Cardiac muscle cell (in vitro differentiated cells and primary cell): ENCODE data around the gene GABRG3. TPM values are rescaled to one million over a fixed set of nuclear protein-coding genes. Genes with fewer than 3 reads are reported as not detected.

ENCODE experiments used
- DNase-seq, 2 donors: peaks; one replicate each; pipeline versions ENCODE4 v3.0.0 to v3.0.0-alpha.2; 2010 to 2017; ENCODE audit warnings: low read depth in 1 of 2, low spot score in 1 of 2
- H3K27ac ChIP-seq: fragments of 200-600 bp; sonication (generic); 2 replicates; pipeline ENCODE4 v1.5.1; 2016
- H3K27me3 ChIP-seq: fragments of 200-600 bp; sonication (generic); 2 replicates; pipeline ENCODE4 v1.6.0; 2016; ENCODE audit warnings: control low read depth
- H3K36me3 ChIP-seq: fragments of 200-600 bp; sonication (generic); 2 replicates; pipeline ENCODE4 v1.5.1; 2016; ENCODE audit warnings: control low read depth
- H3K4me1 ChIP-seq: fragments of 200-600 bp; sonication (generic); 2 replicates; pipeline ENCODE4 v1.8.1; 2017; ENCODE audit warnings: low read depth, mild to moderate bottlenecking, mixed run types
- H3K4me3 ChIP-seq: fragments of 200-600 bp; sonication (generic); 2 replicates; pipeline ENCODE4 v1.5.1; 2016; ENCODE audit warnings: mild to moderate bottlenecking
- H3K9me3 ChIP-seq: fragments of 200-600 bp; sonication (generic); 2 replicates; pipeline ENCODE4 v1.5.1; 2017; ENCODE audit warnings: low read depth, mild to moderate bottlenecking, control low read depth
- CTCF ChIP-seq: IDR thresholded peaks from 2 replicates; pipeline ENCODE4 v1.5.1; 2012; ENCODE audit warnings: low read depth, mild to moderate bottlenecking, low read length
- polyA plus RNA-seq: library from polyadenylated mRNA; unstranded; fragments of >200 nt; fragmentation: Nextera tagmentation; extraction: Ambion mirVana; gene quantifications from 2 replicates; pipeline ENCODE4 v1.2.1, GENCODE V29; 2016
- total RNA-seq: library from RNA; depleted of rRNA; stranded (reverse); fragments of >200 nt; gene quantifications from 2 replicates; pipeline ENCODE4 v1.2.3, GENCODE V29; 2016

The GABRG3 gene
- total and polyA plus RNA-seq, 2 experiments from 2014 or later: not detected

- H3K4me3 ChIP-seq: no peak overlapping the region
- DNase-seq: no peak
- TF ChIP-seq CTCF: no peak
- H3K27ac ChIP-seq: no peak overlapping the region
- no peaks in the 10 kb centered on the region for H3K9me3 ChIP-seq
- H3K36me3 ChIP-seq: no peaks in the 10 kb centered on the region
- H3K4me1 ChIP-seq: no peaks in the 10 kb centered on the region
- no peaks in the 10 kb centered on the region for H3K27me3 ChIP-seq
These were observed 510.8 kb downstream of the GABRG3 start for GRCh38 chr15:27481768-27482167.

GRCh38 chr15:27482287-27482686 lies 511.3 kb downstream of the GABRG3 start:
- H3K36me3 ChIP-seq: no peaks in the 10 kb centered on the region
- H3K27ac ChIP-seq: no peak overlapping the region
- no peak for DNase-seq
- no peaks in the 10 kb centered on the region for H3K27me3 ChIP-seq
- H3K9me3 ChIP-seq: no peaks in the 10 kb centered on the region
- no peak overlapping the region for H3K4me3 ChIP-seq
- no peak for TF ChIP-seq CTCF
- no peaks in the 10 kb centered on the region for H3K4me1 ChIP-seq

GRCh38 chr15:27483124-27483523 lies 512.1 kb downstream of the GABRG3 start:
- no peak for TF ChIP-seq CTCF
- DNase-seq: no peak
- Histone ChIP-seq H3K36me3 (no peaks in the 10 kb centered on the region), H3K27me3 (no peaks in the 10 kb centered on the region), H3K9me3 (no peaks in the 10 kb centered on the region), H3K4me3 (no peak overlapping the region), H3K4me1 (no peaks in the 10 kb centered on the region), H3K27ac (no peak overlapping the region)

GRCh38 chr15:27485265-27485664 lies 514.3 kb downstream of the GABRG3 start:
- Histone ChIP-seq H3K36me3 (no peaks in the 10 kb centered on the region), H3K27me3 (no peaks in the 10 kb centered on the region), H3K4me1 (no peaks in the 10 kb centered on the region), H3K4me3 (no peak overlapping the region), H3K27ac (no peak overlapping the region), H3K9me3 (no peaks in the 10 kb centered on the region)
- no peak for TF ChIP-seq CTCF
- DNase-seq: no peak

GRCh38 chr15:27486051-27486450 lies 515.1 kb downstream of the GABRG3 start:
- Histone ChIP-seq H3K36me3 (no peaks in the 10 kb centered on the region), H3K4me1 (no peaks in the 10 kb centered on the region), H3K9me3 (no peaks in the 10 kb centered on the region), H3K27me3 (no peaks in the 10 kb centered on the region), H3K4me3 (no peak overlapping the region), H3K27ac (no peak overlapping the region)
- DNase-seq: no peak
- no peak for TF ChIP-seq CTCF
